PC-3 (cell line): Measurements from ENCODE around the gene DOCK10.

Source experiments
- EZH2 ChIP-seq: fragments of 300-600 bp; sonication (generic); IDR thresholded peaks from one replicate; pipeline ENCODE4 v1.6.1; 2017; ENCODE audit warnings: antibody characterized with exemption, mild to moderate bottlenecking, low read length; ENCODE audit not compliant: unreplicated experiment
- EZH2phosphoT487 ChIP-seq: fragments of 300-600 bp; sonication (generic); IDR thresholded peaks from 2 replicates; pipeline ENCODE4 v1.6.1; 2018; ENCODE audit warnings: mild to moderate bottlenecking, antibody characterized with exemption, low read length, borderline replicate concordance
- TF ChIP-seq, protein P1 (sequence below): fragments of 300-600 bp; sonication (generic); conservative IDR thresholded peaks from 2 replicates; pipeline ENCODE4 v1.5.1; 2017; ENCODE audit warnings: antibody characterized with exemption, low read depth, mild to moderate bottlenecking, low read length

- TF ChIP-seq, protein P1, sequence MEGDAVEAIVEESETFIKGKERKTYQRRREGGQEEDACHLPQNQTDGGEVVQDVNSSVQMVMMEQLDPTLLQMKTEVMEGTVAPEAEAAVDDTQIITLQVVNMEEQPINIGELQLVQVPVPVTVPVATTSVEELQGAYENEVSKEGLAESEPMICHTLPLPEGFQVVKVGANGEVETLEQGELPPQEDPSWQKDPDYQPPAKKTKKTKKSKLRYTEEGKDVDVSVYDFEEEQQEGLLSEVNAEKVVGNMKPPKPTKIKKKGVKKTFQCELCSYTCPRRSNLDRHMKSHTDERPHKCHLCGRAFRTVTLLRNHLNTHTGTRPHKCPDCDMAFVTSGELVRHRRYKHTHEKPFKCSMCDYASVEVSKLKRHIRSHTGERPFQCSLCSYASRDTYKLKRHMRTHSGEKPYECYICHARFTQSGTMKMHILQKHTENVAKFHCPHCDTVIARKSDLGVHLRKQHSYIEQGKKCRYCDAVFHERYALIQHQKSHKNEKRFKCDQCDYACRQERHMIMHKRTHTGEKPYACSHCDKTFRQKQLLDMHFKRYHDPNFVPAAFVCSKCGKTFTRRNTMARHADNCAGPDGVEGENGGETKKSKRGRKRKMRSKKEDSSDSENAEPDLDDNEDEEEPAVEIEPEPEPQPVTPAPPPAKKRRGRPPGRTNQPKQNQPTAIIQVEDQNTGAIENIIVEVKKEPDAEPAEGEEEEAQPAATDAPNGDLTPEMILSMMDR: no peak
- no peak for TF ChIP-seq EZH2
- no peak for TF ChIP-seq EZH2phosphoT487
These were observed 177.3 kb downstream of the DOCK10 start for GRCh38 chr2:224865016-224865415.
